Stimulated activated CD8-positive, alpha-beta memory T cell treated with anti-CD3 and anti-CD28 coated beads, Interleukin-12 subunit alpha, Interleukin-12 subunit beta, amount 100 ng/mL, for 1 hour (primary cell): ENCODE data around the gene INHBA.

Source experiments
- DNase-seq: peaks from one replicate; pipeline ENCODE4 v3.0.0-alpha.2; 2020; ENCODE audit warnings: low read depth

Gene INHBA

GRCh38 chr7:41702635-41703371 lies at the start of gene INHBA:
INHBA (minus strand) TSS chr7:41703090; CDS start chr7:41700374, 2,716 bp downstream.
- DNase-seq = no peak

GRCh38 chr7:41752615-41753014 lies 49.7 kb upstream of the INHBA start:
- DNase-seq = no peak

- no peak for DNase-seq
These were observed 48.0 kb upstream of the INHBA start for GRCh38 chr7:41750661-41751540.

- no peak for DNase-seq
These were observed 45.1 kb upstream of the INHBA start for GRCh38 chr7:41747961-41748360.

DNA sequence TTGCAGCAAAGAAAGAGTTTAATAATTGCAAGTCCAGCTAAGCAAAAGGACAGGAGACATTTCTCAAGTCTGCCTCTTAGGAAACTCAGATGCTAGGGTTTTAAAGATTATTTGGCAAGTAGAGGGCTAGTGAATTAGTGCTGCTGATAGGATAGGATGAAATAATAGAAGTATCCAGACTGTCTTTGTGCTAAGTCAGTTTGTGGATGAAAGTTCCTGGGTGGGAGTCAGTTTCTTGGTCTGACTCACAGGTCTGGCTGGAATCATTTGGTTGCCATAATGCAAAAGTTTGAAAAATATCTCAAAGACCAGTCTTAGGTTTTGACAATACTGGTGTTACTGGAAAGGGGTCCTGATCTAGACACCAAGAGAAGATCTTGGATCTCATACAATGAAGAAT lies 42.6 kb upstream of the INHBA start:
- DNase-seq = no peak

GRCh38 chr7:41744161-41744560 lies 41.3 kb upstream of the INHBA start:
- no peak for DNase-seq

DNA sequence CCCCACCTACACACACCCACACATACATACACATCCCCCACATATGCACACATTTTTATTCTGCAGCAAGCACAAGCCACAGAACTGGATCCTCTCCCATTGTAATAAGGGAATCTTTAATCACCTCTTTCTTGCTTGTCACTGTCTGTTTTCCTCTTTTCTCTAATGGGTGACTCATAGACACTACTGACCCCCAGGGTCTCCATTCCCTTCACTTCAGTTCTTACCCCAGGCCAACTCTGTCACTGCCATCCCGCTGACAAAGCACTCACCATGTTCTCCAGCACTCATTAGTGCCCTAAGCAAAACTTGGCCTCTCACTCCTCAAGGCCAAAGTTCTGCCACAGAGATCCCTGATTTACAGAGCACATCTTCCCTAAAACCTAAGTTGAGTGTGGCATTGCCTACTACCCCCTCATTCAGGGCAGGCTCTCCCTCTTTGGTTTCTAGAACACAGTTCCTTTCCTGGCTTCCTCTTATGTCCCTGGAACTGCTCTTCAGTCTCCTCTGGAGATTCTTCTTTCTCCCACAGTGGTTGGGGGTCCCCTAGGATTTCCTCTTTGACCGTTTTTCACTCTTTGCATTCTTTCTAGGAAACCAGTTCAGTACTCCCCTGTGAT lies 39.6 kb upstream of the INHBA start:
- no peak for DNase-seq

GRCh38 chr7:41738806-41739205 lies 35.9 kb upstream of the INHBA start:
- no peak for DNase-seq

DNA sequence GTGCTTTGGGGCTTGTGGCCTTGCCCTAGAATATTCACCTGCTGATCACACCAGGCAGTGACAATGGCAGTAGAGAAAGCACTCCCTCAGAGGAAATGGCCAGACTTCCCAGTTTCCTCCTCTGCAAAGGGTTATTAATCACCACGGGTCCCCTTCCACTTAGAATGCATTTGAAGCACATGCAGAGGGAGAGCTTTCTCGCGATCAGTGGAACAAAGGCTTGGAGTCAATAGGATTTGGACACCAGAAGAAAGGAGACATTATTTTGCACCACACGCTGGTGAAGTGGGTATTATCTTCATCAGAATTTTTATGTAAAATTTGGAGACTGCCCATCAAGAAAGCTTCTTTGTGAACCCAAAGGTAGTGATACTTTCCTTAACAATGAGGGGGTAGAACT lies 35.4 kb upstream of the INHBA start:
- no peak for DNase-seq

DNA sequence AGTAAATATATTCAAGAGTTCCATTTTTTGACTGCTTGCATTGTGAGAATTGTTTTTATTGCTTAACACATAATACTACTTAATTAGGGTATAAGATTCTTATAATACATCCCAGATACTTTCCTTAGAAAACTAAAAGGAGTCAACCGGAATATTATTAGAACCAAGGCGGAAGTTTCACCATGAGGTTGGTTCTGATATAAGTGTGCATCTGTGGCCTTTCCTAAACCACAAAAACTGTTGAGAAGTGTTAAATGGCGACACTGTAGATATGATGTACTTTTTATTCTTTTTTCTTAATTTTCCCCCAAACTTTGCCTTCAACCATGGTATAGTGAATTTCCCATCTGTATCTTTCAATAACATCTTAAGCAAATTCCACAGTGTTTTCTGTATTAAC lies 32.3 kb upstream of the INHBA start:
- DNase-seq = no peak

DNA sequence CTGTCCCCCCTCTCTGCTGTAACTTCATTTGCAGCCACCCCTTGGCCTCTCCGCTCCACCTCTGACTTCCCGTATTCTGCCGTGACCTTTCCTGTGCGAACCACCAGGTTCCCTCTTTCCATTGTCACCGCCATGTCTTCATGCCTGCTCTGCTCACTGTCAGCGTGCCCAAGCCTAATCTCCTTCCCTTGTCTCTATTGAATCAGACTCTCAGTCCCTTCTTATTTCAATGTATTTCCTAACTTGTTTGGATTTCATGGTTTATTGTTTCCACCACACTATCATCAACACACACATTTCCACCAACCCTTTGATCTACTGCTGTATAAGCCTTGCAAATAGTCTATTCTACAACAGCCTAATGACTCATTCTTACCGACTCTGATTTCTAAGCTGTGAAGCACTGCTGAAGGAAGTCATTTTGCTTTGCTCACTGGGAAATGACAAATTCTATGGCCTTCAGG lies 30.0 kb upstream of the INHBA start:
- no peak for DNase-seq

GRCh38 chr7:41732436-41732785 lies 29.5 kb upstream of the INHBA start:
- DNase-seq = no peak

GRCh38 chr7:41731493-41732435 lies 28.9 kb upstream of the INHBA start:
- no peak for DNase-seq

- DNase-seq = no peak
These were observed 27.8 kb upstream of the INHBA start for GRCh38 chr7:41730668-41731067.

GRCh38 chr7:41730161-41730560 lies 27.3 kb upstream of the INHBA start:
- DNase-seq = no peak

- no peak for DNase-seq
These were observed 26.2 kb upstream of the INHBA start for GRCh38 chr7:41729059-41729458.

- DNase-seq = no peak
These were observed 22.1 kb upstream of the INHBA start for GRCh38 chr7:41725013-41725412.

DNA sequence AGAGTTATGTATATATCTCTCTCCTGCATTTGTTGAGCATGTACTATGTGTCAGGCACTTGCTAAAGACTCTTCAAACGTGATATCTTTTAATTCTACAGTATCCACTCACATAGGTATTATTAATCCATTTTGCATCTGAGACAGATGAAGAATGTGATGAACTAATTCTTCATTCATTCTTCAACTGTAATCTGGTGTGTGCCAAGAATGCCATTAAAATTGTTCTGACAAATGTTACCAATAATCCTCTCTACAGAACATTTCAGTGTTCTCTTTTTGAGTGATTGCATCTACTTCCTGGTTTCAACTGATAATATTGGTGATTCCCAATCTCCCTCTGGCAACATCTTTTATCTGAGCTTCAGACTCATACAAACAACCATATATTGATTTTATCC lies 18.0 kb upstream of the INHBA start:
- DNase-seq = no peak

DNA sequence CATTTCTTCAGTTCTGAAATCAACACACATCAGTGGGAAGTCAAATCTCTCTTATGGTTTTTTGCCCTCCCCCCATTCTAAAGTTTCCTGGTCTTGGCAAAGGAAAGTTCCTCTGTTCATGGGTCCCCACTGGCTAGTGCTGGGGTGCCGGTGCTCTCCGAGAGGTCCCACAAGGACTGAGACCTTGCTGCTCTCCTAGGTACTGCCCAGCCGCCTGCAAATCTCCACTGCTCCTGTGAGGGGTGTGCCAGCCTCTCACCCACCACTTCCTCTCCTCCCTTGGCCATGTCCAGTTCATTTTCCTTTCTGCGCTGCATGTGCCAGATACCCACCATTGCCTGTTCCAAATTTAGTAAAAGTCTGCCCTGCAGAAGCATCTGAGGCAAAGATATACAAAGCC lies 17.2 kb upstream of the INHBA start:
- DNase-seq = no peak

DNA sequence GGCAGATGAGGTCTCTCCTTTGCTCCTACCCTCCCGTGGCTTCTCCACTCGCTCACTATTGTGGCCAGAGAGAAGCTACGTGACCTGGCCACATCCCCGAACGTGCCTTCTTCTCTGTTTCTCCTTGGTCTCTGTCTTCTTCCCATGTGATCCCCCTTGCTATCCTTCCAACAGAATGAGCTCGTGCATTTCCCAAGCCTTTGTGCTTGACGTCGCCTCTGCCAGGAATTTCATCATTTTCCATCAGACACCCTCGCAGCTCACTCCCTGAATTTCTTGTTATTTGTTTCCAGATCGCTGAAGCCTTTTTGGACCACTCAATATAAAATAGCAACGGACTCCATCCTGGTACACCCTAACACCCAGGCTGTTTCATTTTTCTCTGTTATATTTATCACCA lies 13.8 kb upstream of the INHBA start:
- no peak for DNase-seq

GRCh38 chr7:41715000-41715399 lies 12.1 kb upstream of the INHBA start:
- no peak for DNase-seq
